Measurements from ENCODE around the gene FAM98A.

FAM98A gene

GRCh38 chr2:33599175-33599942 lies at the start of gene FAM98A:
Gene FAM98A, minus strand, starts transcription at chr2:33599299. Its CDS starts 78 bp downstream, at chr2:33599221.
- DNase-seq: peak; percentile 99

GRCh38 chr2:33645861-33646260 lies 46.8 kb upstream of the FAM98A start:
- no peak for DNase-seq

- no peak for DNase-seq
Observed at GRCh38 chr2:33644215-33644614, 45.1 kb upstream of the FAM98A start.

- DNase-seq: no peak
Observed at GRCh38 chr2:33636001-33636400, 36.9 kb upstream of the FAM98A start.

- no peak for DNase-seq
Observed at GRCh38 chr2:33634261-33634910, 35.3 kb upstream of the FAM98A start.

GRCh38 chr2:33633315-33633714 lies 34.2 kb upstream of the FAM98A start:
- no peak for DNase-seq

GRCh38 chr2:33632831-33633230 lies 33.7 kb upstream of the FAM98A start:
- no peak for DNase-seq

GRCh38 chr2:33628031-33628827 lies 29.1 kb upstream of the FAM98A start:
- no peak for DNase-seq

- no peak for DNase-seq
Observed at GRCh38 chr2:33619028-33619427, 19.9 kb upstream of the FAM98A start.

GRCh38 chr2:33617989-33618388 lies 18.9 kb upstream of the FAM98A start:
- DNase-seq: no peak

- DNase-seq: no peak
Observed at GRCh38 chr2:33617401-33617800, 18.3 kb upstream of the FAM98A start.

- no peak for DNase-seq
Observed at GRCh38 chr2:33616873-33617272, 17.8 kb upstream of the FAM98A start.

GRCh38 chr2:33614190-33614589 lies 15.1 kb upstream of the FAM98A start:
- DNase-seq: no peak

- DNase-seq: no peak
Observed at GRCh38 chr2:33607905-33608304, 8.8 kb upstream of the FAM98A start.

- no peak for DNase-seq
Observed at GRCh38 chr2:33607251-33607721, 8.2 kb upstream of the FAM98A start.

- no peak for DNase-seq
Observed at GRCh38 chr2:33606622-33607021, 7.5 kb upstream of the FAM98A start.

GRCh38 chr2:33606100-33606499 lies 7.0 kb upstream of the FAM98A start:
- no peak for DNase-seq

GRCh38 chr2:33605056-33605455 lies 6.0 kb upstream of the FAM98A start:
- DNase-seq: no peak

GRCh38 chr2:33603416-33603815 lies 4.3 kb upstream of the FAM98A start:
- DNase-seq: no peak

GRCh38 chr2:33602201-33602830 lies 3.2 kb upstream of the FAM98A start:
- no peak for DNase-seq

- no peak for DNase-seq
Observed at GRCh38 chr2:33599943-33600192, 769 bp upstream of the FAM98A start.

GRCh38 chr2:33598561-33599174 lies 431 bp downstream of the FAM98A start:
- DNase-seq: peak; percentile 16

- DNase-seq: no peak
Observed at GRCh38 chr2:33597026-33597425, 2.1 kb downstream of the FAM98A start.
